ENCODE measurements around the gene CEACAM5.
A peak's percentile ranks its signal among the peaks of the same experiment; 100 is the strongest.

The CEACAM5 gene

GRCh38 chr19:41708481-41708880 lies at the start of gene CEACAM5:
Gene CEACAM5 (plus strand): TSS chr19:41708626. CDS start chr19:41708732, 106 bp downstream.
- Histone ChIP-seq H3K4me3 (ENCODE audit: low read length) (peak within 1 kb of the TSS; percentile 35), H3K27me3 (ENCODE audit: control insufficient read depth, insufficient read depth, low read length) (no peaks in the 10 kb centered on the region), H3K9ac (ENCODE audit: low read length) (peak within 1 kb of the TSS; percentile 74), H3K9me3 (ENCODE audit: control insufficient read depth, low read length) (no peaks in the 10 kb centered on the region), H3K36me3 (ENCODE audit: control insufficient read depth, insufficient read depth, low read length) (peaks cover 10% of the 10 kb centered on the region), H3K4me1 (ENCODE audit: control insufficient read depth, insufficient read depth, low read length) (peaks cover 17% of the 10 kb centered on the region)

GRCh38 chr19:41666075-41666474 lies 42.4 kb upstream of the CEACAM5 start:
- no peak overlapping the region for H3K4me3 ChIP-seq (ENCODE audit: low read length)
- H3K36me3 ChIP-seq (ENCODE audit: control insufficient read depth, insufficient read depth, low read length): no peaks in the 10 kb centered on the region
- H3K9me3 ChIP-seq (ENCODE audit: control insufficient read depth, low read length): peaks cover 9% of the 10 kb centered on the region
- H3K4me1 ChIP-seq (ENCODE audit: control insufficient read depth, insufficient read depth, low read length): no peaks in the 10 kb centered on the region
- no peak overlapping the region for H3K9ac ChIP-seq (ENCODE audit: low read length)
- no peaks in the 10 kb centered on the region for H3K27me3 ChIP-seq (ENCODE audit: control insufficient read depth, insufficient read depth, low read length)

- Histone ChIP-seq H3K9ac (ENCODE audit: low read length) (no peak overlapping the region), H3K4me1 (ENCODE audit: control insufficient read depth, insufficient read depth, low read length) (no peaks in the 10 kb centered on the region), H3K4me3 (ENCODE audit: low read length) (no peak overlapping the region), H3K36me3 (ENCODE audit: control insufficient read depth, insufficient read depth, low read length) (no peaks in the 10 kb centered on the region), H3K27me3 (ENCODE audit: control insufficient read depth, insufficient read depth, low read length) (no peaks in the 10 kb centered on the region), H3K9me3 (ENCODE audit: control insufficient read depth, low read length) (peaks cover 9% of the 10 kb centered on the region)
Observed at GRCh38 chr19:41668315-41668714, 40.1 kb upstream of the CEACAM5 start.

- Histone ChIP-seq H3K36me3 (ENCODE audit: control insufficient read depth, insufficient read depth, low read length) (no peaks in the 10 kb centered on the region), H3K9ac (ENCODE audit: low read length) (no peak overlapping the region), H3K4me1 (ENCODE audit: control insufficient read depth, insufficient read depth, low read length) (no peaks in the 10 kb centered on the region), H3K27me3 (ENCODE audit: control insufficient read depth, insufficient read depth, low read length) (no peaks in the 10 kb centered on the region), H3K4me3 (ENCODE audit: low read length) (no peak overlapping the region), H3K9me3 (ENCODE audit: control insufficient read depth, low read length) (peaks cover 6% of the 10 kb centered on the region)
Observed at GRCh38 chr19:41670755-41671154, 37.7 kb upstream of the CEACAM5 start.

GRCh38 chr19:41671486-41671885 lies 36.9 kb upstream of the CEACAM5 start:
- Histone ChIP-seq H3K36me3 (ENCODE audit: control insufficient read depth, insufficient read depth, low read length) (no peaks in the 10 kb centered on the region), H3K4me3 (ENCODE audit: low read length) (no peak overlapping the region), H3K9me3 (ENCODE audit: control insufficient read depth, low read length) (no peaks in the 10 kb centered on the region), H3K9ac (ENCODE audit: low read length) (no peak overlapping the region), H3K27me3 (ENCODE audit: control insufficient read depth, insufficient read depth, low read length) (no peaks in the 10 kb centered on the region), H3K4me1 (ENCODE audit: control insufficient read depth, insufficient read depth, low read length) (no peaks in the 10 kb centered on the region)

- Histone ChIP-seq H3K4me1 (ENCODE audit: control insufficient read depth, insufficient read depth, low read length) (no peaks in the 10 kb centered on the region), H3K36me3 (ENCODE audit: control insufficient read depth, insufficient read depth, low read length) (no peaks in the 10 kb centered on the region), H3K27me3 (ENCODE audit: control insufficient read depth, insufficient read depth, low read length) (no peaks in the 10 kb centered on the region), H3K9me3 (ENCODE audit: control insufficient read depth, low read length) (no peaks in the 10 kb centered on the region), H3K9ac (ENCODE audit: low read length) (no peak overlapping the region), H3K4me3 (ENCODE audit: low read length) (no peak overlapping the region)
Observed at GRCh38 chr19:41682437-41682836, 26.0 kb upstream of the CEACAM5 start.

GRCh38 chr19:41687419-41687818 lies 21.0 kb upstream of the CEACAM5 start:
- H3K4me3 ChIP-seq (ENCODE audit: low read length): no peak overlapping the region
- H3K9me3 ChIP-seq (ENCODE audit: control insufficient read depth, low read length): no peaks in the 10 kb centered on the region
- H3K27me3 ChIP-seq (ENCODE audit: control insufficient read depth, insufficient read depth, low read length): no peaks in the 10 kb centered on the region
- H3K4me1 ChIP-seq (ENCODE audit: control insufficient read depth, insufficient read depth, low read length): no peaks in the 10 kb centered on the region
- H3K36me3 ChIP-seq (ENCODE audit: control insufficient read depth, insufficient read depth, low read length): no peaks in the 10 kb centered on the region
- H3K9ac ChIP-seq (ENCODE audit: low read length): no peak overlapping the region

- Histone ChIP-seq H3K4me3 (ENCODE audit: low read length) (no peak within 1 kb of the TSS), H3K4me1 (ENCODE audit: control insufficient read depth, insufficient read depth, low read length) (no peaks in the 10 kb centered on the region), H3K36me3 (ENCODE audit: control insufficient read depth, insufficient read depth, low read length) (no peaks in the 10 kb centered on the region), H3K27me3 (ENCODE audit: control insufficient read depth, insufficient read depth, low read length) (no peaks in the 10 kb centered on the region), H3K9me3 (ENCODE audit: control insufficient read depth, low read length) (no peaks in the 10 kb centered on the region), H3K9ac (ENCODE audit: low read length) (no peak within 1 kb of the TSS)
Observed at GRCh38 chr19:41688098-41688497, 20.3 kb upstream of the CEACAM5 start, which contains the start of gene CEACAM7. Gene CEACAM7 (minus strand): TSS chr19:41688270. CDS start chr19:41688165, 105 bp downstream.

GRCh38 chr19:41688687-41689086 lies 19.7 kb upstream of the CEACAM5 start:
- no peaks in the 10 kb centered on the region for H3K36me3 ChIP-seq (ENCODE audit: control insufficient read depth, insufficient read depth, low read length)
- no peaks in the 10 kb centered on the region for H3K4me1 ChIP-seq (ENCODE audit: control insufficient read depth, insufficient read depth, low read length)
- H3K9ac ChIP-seq (ENCODE audit: low read length): no peak overlapping the region
- no peaks in the 10 kb centered on the region for H3K27me3 ChIP-seq (ENCODE audit: control insufficient read depth, insufficient read depth, low read length)
- H3K4me3 ChIP-seq (ENCODE audit: low read length): no peak overlapping the region
- H3K9me3 ChIP-seq (ENCODE audit: control insufficient read depth, low read length): no peaks in the 10 kb centered on the region

- Histone ChIP-seq H3K9me3 (ENCODE audit: control insufficient read depth, low read length) (no peaks in the 10 kb centered on the region), H3K9ac (ENCODE audit: low read length) (no peak overlapping the region), H3K27me3 (ENCODE audit: control insufficient read depth, insufficient read depth, low read length) (no peaks in the 10 kb centered on the region), H3K36me3 (ENCODE audit: control insufficient read depth, insufficient read depth, low read length) (no peaks in the 10 kb centered on the region), H3K4me3 (ENCODE audit: low read length) (no peak overlapping the region), H3K4me1 (ENCODE audit: control insufficient read depth, insufficient read depth, low read length) (no peaks in the 10 kb centered on the region)
Observed at GRCh38 chr19:41689993-41690800, 18.2 kb upstream of the CEACAM5 start.

GRCh38 chr19:41690801-41691065 lies 17.7 kb upstream of the CEACAM5 start:
- H3K4me3 ChIP-seq (ENCODE audit: low read length): no peak overlapping the region
- no peaks in the 10 kb centered on the region for H3K4me1 ChIP-seq (ENCODE audit: control insufficient read depth, insufficient read depth, low read length)
- H3K9ac ChIP-seq (ENCODE audit: low read length): no peak overlapping the region
- H3K27me3 ChIP-seq (ENCODE audit: control insufficient read depth, insufficient read depth, low read length): no peaks in the 10 kb centered on the region
- H3K9me3 ChIP-seq (ENCODE audit: control insufficient read depth, low read length): no peaks in the 10 kb centered on the region
- H3K36me3 ChIP-seq (ENCODE audit: control insufficient read depth, insufficient read depth, low read length): no peaks in the 10 kb centered on the region

- Histone ChIP-seq H3K9ac (ENCODE audit: low read length) (no peak overlapping the region), H3K27me3 (ENCODE audit: control insufficient read depth, insufficient read depth, low read length) (no peaks in the 10 kb centered on the region), H3K9me3 (ENCODE audit: control insufficient read depth, low read length) (no peaks in the 10 kb centered on the region), H3K36me3 (ENCODE audit: control insufficient read depth, insufficient read depth, low read length) (no peaks in the 10 kb centered on the region), H3K4me1 (ENCODE audit: control insufficient read depth, insufficient read depth, low read length) (no peaks in the 10 kb centered on the region), H3K4me3 (ENCODE audit: low read length) (no peak overlapping the region)
Observed at GRCh38 chr19:41691268-41691970, 17.0 kb upstream of the CEACAM5 start.
